Activated CD4-positive, alpha-beta T cell treated with anti-CD3 and anti-CD28 coated beads, Interleukin-2, amount 10 ng/mL, durations not matched to agents 7 days and 5 days (primary cell): ENCODE results near the gene ADAP1. TPM values are rescaled to one million over a fixed set of nuclear protein-coding genes. Genes with fewer than 3 reads are reported as not detected.

ENCODE experiments used
- total RNA-seq, 2 experiments: library from RNA; stranded (reverse); gene quantifications; one replicate each; pipeline ENCODE4 v1.2.3, GENCODE V29; 2021

The ADAP1 gene
- total RNA-seq, 2 experiments from 2014 or later, result 12.4 to 13.5 TPM

Other genes with a start within 250 kb of the ADAP1 start
- gene DNAAF5, start 228.0 kb downstream of the ADAP1 start, total RNA-seq, result 10 to 100 TPM; 21.0 to 23.8 TPM
- gene PRKAR1B, start 227.4 kb downstream of the ADAP1 start, total RNA-seq, result 10 to 100 TPM; 29.8 to 32.5 TPM
- 10 to 100 TPM; 76.8 to 78.5 TPM for gene SUN1, start 122.2 kb downstream of the ADAP1 start, total RNA-seq
- 10 to 100 TPM; 32.1 to 36.3 TPM for gene GET4, start 78.1 kb downstream of the ADAP1 start, total RNA-seq
- 10 to 100 TPM; 18.2 to 20.1 TPM for gene COX19, start 20.9 kb upstream of the ADAP1 start, total RNA-seq
- not detected for gene CYP2W1, start 28.5 kb upstream of the ADAP1 start, total RNA-seq
- gene GPR146, start 89.9 kb upstream of the ADAP1 start, total RNA-seq, result 10 to 100 TPM; 13.3 to 13.8 TPM
- gene GPER1, start 133.4 kb upstream of the ADAP1 start, total RNA-seq, result under 1 TPM in 1 of 2 experiments, not detected in 1; 0.08 TPM
- gene ZFAND2A, start 205.5 kb upstream of the ADAP1 start, total RNA-seq, result 10 to 100 TPM; 23.3 to 24.0 TPM